HEK293T (cell line): ENCODE measurements around the gene ADORA1.

ENCODE experiments used
- CTCF ChIA-PET: fragments of 350-600 bp; formaldehyde crosslinking; extraction: SDS; loops from one replicate; lab custom pipeline; 2021; ENCODE audit warnings: antibody characterized with exemption, inconsistent platforms; lab: Yijun Ruan, JAX
- POLR2A ChIA-PET: fragments of 350-600 bp; formaldehyde crosslinking; extraction: SDS; loops from one replicate; lab custom pipeline; 2020; ENCODE audit warnings: antibody characterized with exemption, inconsistent platforms; lab: Yijun Ruan, JAX
- DNase-seq: peaks from one replicate; pipeline ENCODE4 v3.0.0; 2012; ENCODE audit warnings: mixed read lengths; ENCODE audit errors: extremely low spot score
- ARNT ChIP-seq: fragments of 450-650 bp; IDR thresholded peaks from 2 replicates; pipeline ENCODE4 v1.6.1; 2017; ENCODE audit warnings: mild to moderate bottlenecking
- BHLHE40 ChIP-seq: fragments of 450-650 bp; IDR thresholded peaks from 2 replicates; pipeline ENCODE4 v1.6.1; 2016; ENCODE audit warnings: mild to moderate bottlenecking, moderate library complexity, borderline replicate concordance
- CTBP1 ChIP-seq: fragments of 450-650 bp; IDR thresholded peaks from 2 replicates; pipeline ENCODE4 v1.6.1; 2016; ENCODE audit warnings: borderline replicate concordance
- ELF4 ChIP-seq: fragments of 450-650 bp; IDR thresholded peaks from 2 replicates; pipeline ENCODE4 v1.6.1; 2017; ENCODE audit warnings: antibody characterized with exemption
- FOXA1 ChIP-seq: fragments of 450-650 bp; IDR thresholded peaks from 2 replicates; pipeline ENCODE4 v1.6.1; 2016; ENCODE audit warnings: mild to moderate bottlenecking
- FOXK2 ChIP-seq: fragments of 450-650 bp; IDR thresholded peaks from 2 replicates; pipeline ENCODE4 v1.6.1; 2016; ENCODE audit warnings: mild to moderate bottlenecking
- FOXM1 ChIP-seq: fragments of 450-650 bp; IDR thresholded peaks from 2 replicates; pipeline ENCODE4 v1.6.1; 2017; ENCODE audit warnings: mild to moderate bottlenecking, borderline replicate concordance
- HDGF ChIP-seq: fragments of 450-650 bp; IDR thresholded peaks from 2 replicates; pipeline ENCODE4 v1.6.1; 2017; ENCODE audit warnings: antibody characterized with exemption, borderline replicate concordance
- L3MBTL2 ChIP-seq: fragments of 450-650 bp; conservative IDR thresholded peaks from 2 replicates; pipeline ENCODE4 v1.6.1; 2016; ENCODE audit warnings: mild to moderate bottlenecking
- LEF1 ChIP-seq: fragments of 450-650 bp; IDR thresholded peaks from 2 replicates; pipeline ENCODE4 v1.6.1; 2017; ENCODE audit warnings: mild to moderate bottlenecking, borderline replicate concordance
- NFRKB ChIP-seq: fragments of 450-650 bp; IDR thresholded peaks from 2 replicates; pipeline ENCODE4 v1.6.1; 2016; ENCODE audit warnings: mild to moderate bottlenecking, moderate library complexity
- SP1 ChIP-seq: fragments of 450-650 bp; IDR thresholded peaks from 2 replicates; pipeline ENCODE4 v1.6.1; 2017
- SUZ12 ChIP-seq: fragments of 450-650 bp; IDR thresholded peaks from 2 replicates; pipeline ENCODE4 v1.6.1; 2016; ENCODE audit warnings: mild to moderate bottlenecking
- TARDBP ChIP-seq: fragments of 450-650 bp; IDR thresholded peaks from 2 replicates; pipeline ENCODE4 v1.6.1; 2016
- ZNF384 ChIP-seq: fragments of 450-650 bp; IDR thresholded peaks from 2 replicates; pipeline ENCODE4 v1.6.1; 2016
- TF ChIP-seq, protein P1 (sequence below): fragments of 450-650 bp; IDR thresholded peaks from 2 replicates; pipeline ENCODE4 v1.6.1; 2016

Gene ADORA1

DNA sequence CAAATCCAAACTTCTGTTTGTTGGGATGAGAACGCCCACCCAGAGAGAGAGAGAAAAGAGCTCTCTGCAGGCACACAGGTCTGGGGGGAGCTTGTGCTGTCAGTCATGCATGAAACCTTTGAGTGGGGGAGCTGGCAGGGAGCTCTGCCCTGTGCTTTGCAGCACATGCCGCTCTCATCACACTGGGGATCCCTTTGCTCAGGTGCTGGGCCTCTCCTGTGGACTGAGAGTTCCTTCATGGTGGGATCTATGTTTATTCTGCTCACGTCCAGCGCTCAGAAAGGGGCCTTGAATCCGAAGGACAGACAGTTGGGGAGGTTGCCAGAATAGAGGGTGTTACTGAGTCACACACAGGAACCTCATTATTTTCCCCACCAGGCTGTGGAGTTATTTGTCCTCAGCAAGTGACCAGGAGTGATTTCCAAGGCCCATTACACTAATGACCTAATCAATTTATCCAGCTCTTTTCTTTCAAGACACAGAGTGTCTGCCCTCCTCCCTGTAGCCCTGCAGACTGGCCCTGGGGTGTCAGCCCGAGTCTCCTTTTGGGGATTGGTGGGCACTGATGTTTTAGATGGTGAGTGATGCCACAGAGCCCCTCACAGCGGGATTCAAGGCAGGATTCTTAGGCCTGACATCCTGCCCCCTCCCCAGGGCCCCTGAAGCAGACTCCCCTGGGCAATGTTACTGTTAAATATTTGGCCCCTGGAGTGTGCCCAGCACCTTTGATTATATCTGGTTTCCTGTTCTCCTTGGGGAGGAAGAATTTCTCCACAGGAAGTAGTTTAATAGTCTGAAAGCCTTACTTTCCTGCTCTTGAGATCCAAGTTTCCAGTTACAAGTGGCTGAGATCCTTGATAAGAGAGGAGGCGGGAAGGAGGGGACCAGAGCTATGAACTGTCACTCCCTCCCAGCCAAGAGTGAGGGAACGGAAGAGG is 25.8 kb downstream of the ADORA1 start:
- TF ChIP-seq L3MBTL2 (no peak), ELF4 (no peak), FOXK2 (no peak), BHLHE40 (no peak), LEF1 (no peak), FOXA1 (no peak), HDGF (no peak)
- TF ChIP-seq, protein P1, sequence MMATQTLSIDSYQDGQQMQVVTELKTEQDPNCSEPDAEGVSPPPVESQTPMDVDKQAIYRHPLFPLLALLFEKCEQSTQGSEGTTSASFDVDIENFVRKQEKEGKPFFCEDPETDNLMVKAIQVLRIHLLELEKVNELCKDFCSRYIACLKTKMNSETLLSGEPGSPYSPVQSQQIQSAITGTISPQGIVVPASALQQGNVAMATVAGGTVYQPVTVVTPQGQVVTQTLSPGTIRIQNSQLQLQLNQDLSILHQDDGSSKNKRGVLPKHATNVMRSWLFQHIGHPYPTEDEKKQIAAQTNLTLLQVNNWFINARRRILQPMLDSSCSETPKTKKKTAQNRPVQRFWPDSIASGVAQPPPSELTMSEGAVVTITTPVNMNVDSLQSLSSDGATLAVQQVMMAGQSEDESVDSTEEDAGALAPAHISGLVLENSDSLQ: no peak
- DNase-seq: no peak
- CTCF ChIA-PET: interaction anchor here (1.0 to 1.3 kb wide), 3 partner anchors 14 to 25 kb away, joined by 3 to 4 read pairs (median 3); no protein-coding TSS in a partner anchor
- POLR2A ChIA-PET: no interaction called here

GRCh38 chr1:203153989-203154821 is 26.7 kb downstream of the ADORA1 start:
- ChIA-PET CTCF (interaction anchor here (1.0 to 1.3 kb wide), 3 partner anchors 15 to 26 kb away, joined by 3 to 4 read pairs (median 3); no protein-coding TSS in a partner anchor), POLR2A (no interaction called here)
- DNase-seq: no peak
- TF ChIP-seq FOXA1 (no peak), CTBP1 (no peak), TARDBP (no peak), HDGF (no peak), FOXM1 (no peak), SUZ12 (no peak), ZNF384 (no peak), LEF1 (no peak), ELF4 (no peak), L3MBTL2 (no peak), BHLHE40 (no peak), SP1 (no peak), NFRKB (no peak), ARNT (no peak), FOXK2 (no peak)
- TF ChIP-seq, protein P1: no peak

GRCh38 chr1:203156280-203156679 is 28.8 kb downstream of the ADORA1 start:
- CTCF ChIA-PET: no interaction called here
- POLR2A ChIA-PET: no interaction called here
- TF ChIP-seq ZNF384 (no peak), LEF1 (no peak), TARDBP (no peak), ARNT (no peak), FOXA1 (no peak), SP1 (no peak), HDGF (no peak), SUZ12 (no peak), FOXK2 (no peak), ELF4 (no peak), BHLHE40 (no peak), L3MBTL2 (no peak), NFRKB (no peak), FOXM1 (no peak), CTBP1 (no peak)
- TF ChIP-seq, protein P1: no peak
- no peak for DNase-seq

GRCh38 chr1:203158423-203158822 is 30.9 kb downstream of the ADORA1 start:
- POLR2A ChIA-PET: no interaction called here
- TF ChIP-seq LEF1 (no peak), ZNF384 (no peak), FOXK2 (no peak), TARDBP (no peak), ELF4 (no peak), HDGF (no peak), L3MBTL2 (no peak), NFRKB (no peak), CTBP1 (no peak), FOXA1 (no peak), BHLHE40 (no peak)
- CTCF ChIA-PET: interaction anchor here (2.2 kb wide), 1 partner anchor 14 kb away, joined by 6 read pairs; no protein-coding TSS in a partner anchor
- DNase-seq: no peak
